GM12892 (cell line): ENCODE data around the gene SLC26A4.

Experiments
- POLR2A ChIP-seq: IDR thresholded peaks from 2 replicates; pipeline ENCODE4 v1.6.1; 2011; ENCODE audit warnings: low read depth, low read length, control low read depth
- POLR2AphosphoS5 ChIP-seq: IDR thresholded peaks from 2 replicates; pipeline ENCODE4 v1.6.1; 2011; ENCODE audit warnings: low read depth, low read length, control low read depth

DNA sequence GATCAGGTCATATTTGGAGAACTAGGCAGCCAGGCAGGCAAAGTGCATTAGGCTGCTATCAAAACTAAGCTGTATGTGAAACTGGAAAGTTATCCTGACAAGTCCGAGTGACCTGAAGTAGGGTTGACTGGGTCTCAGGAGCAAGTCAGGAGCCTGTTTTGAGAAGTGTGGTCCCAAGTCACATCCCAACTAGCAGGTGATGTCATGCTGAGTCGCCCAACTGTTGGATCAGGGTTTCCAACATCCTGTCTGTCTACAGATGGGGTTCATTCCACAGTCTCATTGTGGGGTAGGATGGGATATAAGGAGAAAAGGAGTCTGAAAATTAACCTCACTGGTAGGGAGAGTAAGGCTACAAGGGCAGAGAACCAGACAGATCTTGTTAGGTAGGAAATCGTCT lies 27.0 kb downstream of the SLC26A4 start:
- TF ChIP-seq POLR2AphosphoS5 (no peak), POLR2A (no peak)
